ENCODE measurements around the gene SHROOM3. TPM values are rescaled to one million over a fixed set of nuclear protein-coding genes. Genes with fewer than 3 reads are reported as not detected.

Gene SHROOM3
- total RNA-seq, 1 donor from 2014 or later = 192 TPM

DNA sequence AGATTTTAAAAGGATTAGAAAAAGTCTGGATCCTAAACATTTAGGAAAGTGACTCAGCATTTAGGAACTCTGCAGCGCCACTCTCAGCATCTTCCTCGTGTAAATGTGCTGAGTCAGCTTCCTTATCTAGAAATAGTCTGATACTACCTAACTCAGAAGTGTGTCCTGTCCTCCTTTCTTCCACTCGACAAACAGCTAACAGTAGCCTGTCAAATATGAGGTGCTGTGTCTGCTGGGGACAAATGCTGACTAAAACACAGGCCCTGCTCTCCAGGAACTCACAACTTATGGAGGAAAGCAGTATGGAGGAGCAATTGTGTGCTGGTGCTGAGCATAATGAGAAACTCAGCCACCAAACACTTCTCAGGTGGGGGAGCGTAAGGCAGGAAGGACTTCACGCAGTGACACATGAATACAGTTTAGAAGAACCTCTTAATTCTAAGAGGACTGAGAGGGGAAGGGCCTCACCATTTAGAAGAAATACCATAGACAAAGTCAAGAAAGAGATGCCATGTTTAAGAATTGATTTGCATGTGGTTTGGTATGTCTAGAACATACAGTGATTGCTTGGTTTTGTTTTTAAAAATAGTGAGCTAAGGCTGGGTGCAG is 337.6 kb downstream of the SHROOM3 start:
- no peak for DNase-seq (ENCODE audit: low spot score in 2 of 2)
- Histone ChIP-seq H3K4me1 (no peaks in the 10 kb centered on the region), H3K4me3 (no peak overlapping the region), H3K36me3 (peaks cover 40 to 68% of the 10 kb centered on the region in 2 donors), H3K9me3 (no peaks in the 10 kb centered on the region), H3K27ac (no peak overlapping the region), H3K27me3 (no peaks in the 10 kb centered on the region)
- intact Hi-C loops (cut with DNase I) = no loop called here
- TF ChIP-seq CTCF (IDR thresholded peaks at IDR 0.05) = no peak

- H3K4me1 ChIP-seq = no peaks in the 10 kb centered on the region
- H3K27me3 ChIP-seq = no peaks in the 10 kb centered on the region
- intact Hi-C loops (cut with DNase I) = no loop called here
- no peak for TF ChIP-seq CTCF (IDR thresholded peaks at IDR 0.05)
- DNase-seq (ENCODE audit: low spot score in 2 of 2) = no peak
- H3K9me3 ChIP-seq = no peaks in the 10 kb centered on the region
- no peak overlapping the region for H3K27ac ChIP-seq
- no peak overlapping the region for H3K4me3 ChIP-seq
- peaks cover 45 to 70% of the 10 kb centered on the region in 2 donors for H3K36me3 ChIP-seq
Measured at GRCh38 chr4:76773766-76774165, 338.7 kb downstream of the SHROOM3 start.

DNA sequence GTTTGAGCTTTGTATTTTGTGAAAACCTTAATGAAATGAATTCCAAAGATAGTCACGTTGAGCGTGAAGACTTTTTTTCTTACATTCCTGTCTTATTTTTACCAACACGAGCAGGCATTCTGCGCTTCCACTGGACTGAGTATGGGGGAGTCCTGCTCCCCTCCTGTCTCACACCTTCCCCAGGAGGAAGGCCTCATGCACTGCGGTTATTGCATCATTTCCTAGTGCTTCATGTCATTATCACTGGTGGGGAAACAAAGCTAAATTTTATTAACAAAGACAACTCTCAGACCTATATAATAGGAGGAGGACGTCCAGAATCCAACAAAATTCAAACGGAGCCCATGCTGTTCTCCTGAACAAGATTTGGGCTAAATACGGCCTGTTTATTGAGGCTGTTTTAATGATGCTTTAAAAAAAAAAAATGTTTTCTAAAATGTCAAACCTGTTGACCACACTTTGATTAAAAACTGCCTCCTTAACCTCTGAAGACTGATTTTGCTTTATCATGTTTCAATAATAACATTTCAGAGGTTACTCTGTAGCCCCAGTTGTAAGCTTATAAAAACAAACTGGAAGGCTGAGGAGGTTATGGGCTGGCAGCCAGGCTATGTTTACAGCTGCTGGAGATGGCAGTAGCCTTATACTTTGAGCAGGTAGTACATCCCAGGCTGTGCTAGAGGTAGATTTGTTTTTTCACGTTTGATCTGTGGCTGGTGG is 344.9 kb downstream of the SHROOM3 start:
- no peak for TF ChIP-seq CTCF (IDR thresholded peaks at IDR 0.05)
- intact Hi-C loops (cut with DNase I) = loop anchor here (5.0 to 10.0 kb wide), 3 partner anchors 167 to 425 kb away; partner anchors contain the start of gene SEPTIN11
- Histone ChIP-seq H3K9me3 (no peaks in the 10 kb centered on the region), H3K27ac (no peak overlapping the region), H3K36me3 (peaks cover 32 to 59% of the 10 kb centered on the region in 2 donors), H3K4me1 (no peaks in the 10 kb centered on the region), H3K27me3 (no peaks in the 10 kb centered on the region), H3K4me3 (no peak overlapping the region)
- DNase-seq (ENCODE audit: low spot score in 2 of 2) = no peak

GRCh38 chr4:76780781-76781697 is 346.0 kb downstream of the SHROOM3 start:
- TF ChIP-seq CTCF (IDR thresholded peaks at IDR 0.05) = no peak
- H3K4me1 ChIP-seq = no peaks in the 10 kb centered on the region
- DNase-seq (ENCODE audit: low spot score in 2 of 2) = no peak

More at GRCh38 chr4:76780781-76781697, 346.0 kb downstream of the SHROOM3 start:
- H3K27ac ChIP-seq = no peak overlapping the region
- no peaks in the 10 kb centered on the region for H3K27me3 ChIP-seq
- H3K4me3 ChIP-seq = no peak overlapping the region
- no peaks in the 10 kb centered on the region for H3K9me3 ChIP-seq
- H3K36me3 ChIP-seq = peaks cover 30 to 51% of the 10 kb centered on the region in 2 donors
- intact Hi-C loops (cut with DNase I) = loop anchor here (5.0 to 10.0 kb wide), 3 partner anchors 166 to 424 kb away; partner anchors contain the start of gene SEPTIN11

Measured in ascending aorta (tissue), 2 donors.